GM12801 (cell line): ENCODE results near the gene OR6N1.

Source experiments
- CTCF ChIP-seq: IDR thresholded peaks from one replicate; pipeline ENCODE4 v1.5.1; 2011; ENCODE audit warnings: control low read depth; ENCODE audit not compliant: insufficient read length; ENCODE audit errors: extremely low read depth

Gene OR6N1

GRCh38 chr1:158800526-158800925 is 28.5 kb upstream of the OR6N1 start:
- TF ChIP-seq CTCF: no peak

DNA sequence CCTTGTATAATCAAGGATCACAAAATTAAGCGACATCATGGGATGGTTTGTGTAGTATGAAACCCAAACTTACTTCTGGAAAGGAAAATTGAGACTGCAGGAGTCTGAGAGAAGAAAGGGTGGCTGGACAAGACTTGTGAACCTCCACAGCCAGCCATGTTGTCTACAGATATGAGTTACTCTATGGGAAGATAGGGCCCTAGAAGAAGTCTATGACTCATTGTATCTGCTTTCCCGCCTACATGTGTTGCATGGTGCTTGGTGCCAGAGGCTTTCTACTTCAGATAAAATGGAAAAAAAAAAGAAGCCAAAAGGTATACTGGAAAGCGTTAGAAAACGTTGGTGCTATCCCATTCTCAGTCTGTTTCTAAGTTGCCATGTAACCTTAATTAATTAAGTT is 27.7 kb upstream of the OR6N1 start:
- TF ChIP-seq CTCF: no peak

GRCh38 chr1:158798531-158798930 is 26.5 kb upstream of the OR6N1 start:
- TF ChIP-seq CTCF: no peak

GRCh38 chr1:158794247-158794646 is 22.3 kb upstream of the OR6N1 start:
- TF ChIP-seq CTCF: no peak

GRCh38 chr1:158793604-158794003 is 21.6 kb upstream of the OR6N1 start:
- no peak for TF ChIP-seq CTCF

DNA sequence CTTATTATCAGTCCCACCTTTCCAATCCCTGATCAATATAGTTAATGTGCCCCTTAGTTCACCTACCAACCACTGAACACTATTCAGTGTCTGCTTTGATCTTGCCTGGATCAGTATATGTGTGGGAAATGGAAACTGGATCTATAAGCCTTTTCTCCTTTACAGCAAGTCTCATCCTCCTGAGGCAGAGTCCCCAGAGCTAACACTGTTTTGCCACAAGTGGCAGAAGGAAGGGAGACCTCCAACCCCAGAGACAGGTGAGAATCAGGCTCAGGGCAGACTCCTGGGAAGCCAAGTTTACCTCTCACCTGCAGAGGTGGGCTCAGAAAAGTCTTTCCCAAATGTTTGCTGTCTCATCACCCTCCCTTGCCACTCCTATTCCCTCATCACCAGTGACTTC is 9.1 kb upstream of the OR6N1 start, which contains the start of gene OR6N2:
Gene OR6N2, minus strand, starts transcription at position 101 of the 400 bp plus-strand sequence. CDS start 3,569 bp downstream, outside the sequence.
- no peak for TF ChIP-seq CTCF

DNA sequence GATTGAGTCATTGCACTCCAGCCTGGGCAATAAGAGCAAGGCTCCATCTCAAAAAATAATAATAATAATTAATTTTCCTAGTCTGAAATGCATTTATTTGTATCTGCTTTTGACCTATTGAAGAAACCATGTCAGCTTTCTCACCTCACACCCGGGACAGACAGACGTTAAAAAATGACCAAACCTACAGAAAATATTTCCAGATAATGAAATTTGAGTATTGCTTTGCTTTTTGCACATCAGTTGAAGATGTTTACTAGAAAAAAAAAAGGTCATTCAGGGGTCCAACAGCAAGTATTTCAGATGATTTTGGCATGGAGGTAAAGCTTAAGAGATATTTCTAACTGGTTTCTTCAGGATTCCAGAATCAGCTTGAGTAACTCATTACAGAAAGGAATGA is 17.6 kb downstream of the OR6N1 start, which contains the start of gene OR6K6:
Gene OR6K6, plus strand, starts transcription at position 301 of the 400 bp plus-strand sequence. CDS start 168 bp downstream, outside the sequence.
- no peak for TF ChIP-seq CTCF
